NCI-H1694 (cell line): ENCODE results near the gene AK4.

ENCODE experiments used
- DNase-seq: peaks from one replicate; lab custom pipeline; 2025; lab: John Stamatoyannopoulos, UW

Gene AK4

DNA sequence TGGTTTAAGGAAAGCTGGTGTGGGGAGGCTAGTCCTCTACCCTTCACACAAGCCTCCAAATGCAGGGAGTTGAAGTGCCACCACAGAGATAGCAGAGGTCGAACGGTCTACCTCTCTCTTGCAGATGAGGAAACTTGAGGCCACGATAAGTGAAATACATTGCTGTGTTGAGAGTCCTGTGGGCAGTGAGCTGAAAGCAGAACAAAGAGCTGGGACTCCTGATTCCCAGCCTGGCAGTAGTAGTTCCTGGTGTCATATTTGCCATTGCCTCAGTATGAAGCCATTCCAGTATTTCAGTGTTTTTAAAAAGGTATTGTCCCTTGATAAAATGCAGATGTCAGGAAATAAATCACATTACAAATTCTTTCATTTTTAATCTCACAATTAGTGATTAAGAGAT, 28.6 kb downstream of the AK4 start:
- no peak for DNase-seq

DNA sequence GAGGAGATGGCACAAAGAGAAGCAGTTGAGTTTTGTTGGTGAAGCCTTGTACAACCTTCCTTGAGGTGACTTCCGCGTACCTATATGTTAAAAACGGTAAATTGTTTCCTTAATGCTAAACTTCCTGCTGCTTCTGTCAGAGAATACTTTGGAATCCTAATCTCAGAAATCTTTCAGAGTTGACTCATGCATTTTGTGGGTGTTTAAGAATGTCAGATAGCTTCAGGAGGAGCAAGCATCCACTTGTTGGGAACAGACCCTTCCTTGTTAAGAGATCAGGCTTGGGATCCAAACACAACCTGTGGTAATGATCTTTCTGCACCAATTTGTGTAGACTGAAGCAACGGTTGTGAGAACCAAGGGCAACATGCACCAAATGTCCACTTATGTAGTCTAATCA, 29.5 kb downstream of the AK4 start:
- no peak for DNase-seq

DNA sequence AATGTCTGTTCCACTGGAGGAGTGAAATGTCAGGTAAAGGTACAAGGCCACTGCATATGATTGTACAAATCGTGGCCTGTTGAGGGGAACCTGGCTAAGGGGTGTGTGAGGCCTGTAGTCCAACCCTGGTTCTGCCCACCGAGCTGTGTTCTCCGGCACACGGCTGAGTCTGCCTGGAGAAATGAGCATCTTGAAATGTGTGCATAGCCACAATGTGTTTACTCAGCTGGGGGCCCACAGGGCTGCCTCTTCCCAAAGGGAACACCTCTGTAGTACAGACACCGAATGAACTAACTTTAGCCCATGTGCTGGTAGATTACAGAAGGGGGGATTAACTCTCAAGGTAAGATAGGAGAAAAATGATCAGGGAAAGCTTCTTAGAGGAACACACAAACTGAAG, 30.2 kb downstream of the AK4 start:
- DNase-seq = no peak

DNA sequence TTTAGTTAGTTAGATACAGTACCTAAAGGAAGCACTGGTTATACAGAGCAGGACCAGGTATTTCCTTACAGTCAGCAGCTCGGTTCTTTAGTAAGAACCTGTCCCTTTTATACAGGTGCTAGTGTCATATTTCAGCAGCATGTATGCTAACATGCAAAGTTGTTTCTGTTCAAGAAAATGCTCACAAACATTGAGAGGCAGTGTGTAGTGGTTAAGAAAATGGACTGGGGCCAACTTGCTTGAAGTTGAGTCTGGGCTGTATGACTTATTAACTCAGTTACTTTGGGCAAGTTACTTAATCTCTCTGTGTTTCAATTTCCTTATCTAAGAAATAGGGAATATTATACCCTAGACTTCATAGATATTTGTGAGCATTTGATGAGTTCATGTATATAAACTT, 31.1 kb downstream of the AK4 start:
- no peak for DNase-seq

DNA sequence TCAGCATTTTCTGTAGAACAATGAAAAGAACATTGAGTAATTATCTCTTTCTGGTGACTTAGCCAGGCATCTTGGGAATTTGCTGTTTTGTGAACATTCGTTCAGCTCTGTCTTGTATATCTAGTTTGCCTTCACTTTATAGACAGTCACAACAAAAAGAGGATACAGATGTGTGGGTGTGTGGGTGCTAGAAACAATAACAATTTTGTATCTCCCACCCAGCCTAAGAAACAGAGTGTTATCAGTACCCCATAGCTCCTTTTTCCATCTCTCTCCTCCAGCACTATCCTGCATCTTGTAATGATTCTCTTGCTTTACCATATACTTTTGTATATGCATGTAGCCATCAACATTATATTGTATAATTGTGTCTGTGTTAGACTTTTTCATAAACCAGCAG, 33.0 kb downstream of the AK4 start:
- DNase-seq = no peak

DNA sequence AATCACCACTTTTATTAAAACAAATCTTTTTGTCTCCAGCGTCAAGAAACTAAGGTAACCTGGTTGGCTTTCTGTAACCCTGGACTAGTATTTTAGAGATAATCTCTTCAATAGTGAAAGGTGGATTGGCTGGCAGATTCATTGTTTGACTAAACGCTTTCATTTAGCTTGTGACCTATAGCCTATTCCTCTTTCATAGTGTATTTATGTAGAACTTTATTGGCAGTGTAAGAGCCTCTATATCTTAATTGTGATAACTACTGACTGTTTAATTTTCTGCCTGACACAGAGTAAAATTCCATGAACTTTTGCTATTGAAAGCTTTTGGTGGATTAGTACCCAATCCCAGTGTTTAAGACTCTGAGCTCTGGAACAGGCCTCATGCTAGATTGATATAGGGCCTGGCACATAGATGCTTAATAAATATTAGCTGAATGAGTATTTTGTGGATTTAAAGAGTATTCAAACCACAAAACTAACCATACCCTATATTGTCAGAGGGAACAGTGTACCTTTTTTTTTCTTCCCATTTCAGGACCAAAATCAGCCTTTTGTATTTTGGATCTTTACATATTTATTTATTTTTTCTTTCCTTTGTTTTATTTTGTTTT, 34.8 kb downstream of the AK4 start:
- no peak for DNase-seq

DNA sequence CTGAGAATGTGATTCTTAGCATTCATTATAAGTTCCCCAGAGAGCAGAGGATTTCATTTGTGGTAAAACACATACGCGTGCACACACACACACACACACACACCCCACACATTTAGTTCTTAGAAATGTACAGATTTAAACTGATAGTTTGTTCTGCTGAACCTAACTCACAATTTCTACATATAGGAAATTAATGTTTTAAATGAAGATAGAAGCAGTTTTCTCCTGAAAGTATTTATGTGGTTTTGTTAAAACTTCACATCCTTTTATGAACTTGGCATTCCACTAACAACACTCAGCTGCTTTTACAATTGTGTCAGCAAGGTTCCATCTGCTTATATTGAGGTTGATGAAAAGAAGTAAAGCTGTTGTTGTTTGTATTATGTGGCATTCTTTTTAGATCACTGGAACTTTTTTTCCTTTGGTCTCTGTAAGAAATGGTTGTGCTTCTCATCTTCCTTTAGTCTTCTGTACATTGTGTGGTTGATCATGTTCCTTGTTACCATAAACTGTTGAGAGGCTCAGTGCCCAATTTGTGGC, 41.6 kb downstream of the AK4 start:
- DNase-seq = no peak

DNA sequence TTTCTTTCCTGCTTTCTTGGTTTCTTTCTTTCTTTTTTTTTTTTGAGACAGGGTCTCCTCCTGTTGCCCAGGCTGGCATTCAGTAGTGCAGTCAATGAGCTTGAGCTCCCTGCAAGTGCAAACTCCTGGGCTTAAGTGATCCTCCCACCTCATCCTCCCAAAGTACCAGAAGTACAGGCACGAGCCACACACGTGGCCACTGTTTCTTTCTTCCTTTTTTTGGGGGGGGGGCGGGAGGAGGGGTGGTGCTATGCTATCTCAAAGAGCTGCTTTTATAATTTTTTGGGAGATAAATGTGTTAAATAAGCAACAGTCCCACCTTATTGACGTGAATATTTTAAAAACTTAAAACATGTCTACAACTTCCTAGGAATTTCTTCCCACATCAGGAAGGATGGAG, 42.2 kb downstream of the AK4 start:
- no peak for DNase-seq

DNA sequence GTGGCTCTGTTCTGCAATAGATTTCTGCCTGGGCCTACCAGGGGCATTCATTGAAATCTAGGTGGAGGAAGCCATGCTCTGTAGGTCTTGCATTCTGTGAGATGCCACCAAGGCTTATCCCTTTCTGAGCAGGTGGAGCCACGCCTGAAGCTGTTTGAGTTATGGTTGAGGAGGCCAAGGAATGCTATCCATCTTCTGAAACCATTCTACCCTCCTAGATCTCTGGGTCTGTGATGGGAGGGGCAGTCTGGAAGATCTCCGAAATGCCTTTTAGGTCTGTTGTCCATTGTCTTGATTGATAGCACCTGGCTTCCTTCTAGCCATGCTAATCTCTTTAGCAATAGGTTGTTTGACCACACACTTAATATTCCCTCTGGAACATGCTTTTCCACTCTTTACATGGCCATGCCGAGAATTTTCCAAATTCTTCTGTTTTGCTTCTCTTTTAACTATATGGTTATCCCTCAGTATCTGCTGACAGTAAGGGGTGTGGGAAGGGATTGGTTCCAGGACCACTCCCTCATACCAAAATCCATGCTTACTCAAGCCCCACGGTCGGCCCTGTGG, 45.2 kb downstream of the AK4 start:
- DNase-seq = no peak

DNA sequence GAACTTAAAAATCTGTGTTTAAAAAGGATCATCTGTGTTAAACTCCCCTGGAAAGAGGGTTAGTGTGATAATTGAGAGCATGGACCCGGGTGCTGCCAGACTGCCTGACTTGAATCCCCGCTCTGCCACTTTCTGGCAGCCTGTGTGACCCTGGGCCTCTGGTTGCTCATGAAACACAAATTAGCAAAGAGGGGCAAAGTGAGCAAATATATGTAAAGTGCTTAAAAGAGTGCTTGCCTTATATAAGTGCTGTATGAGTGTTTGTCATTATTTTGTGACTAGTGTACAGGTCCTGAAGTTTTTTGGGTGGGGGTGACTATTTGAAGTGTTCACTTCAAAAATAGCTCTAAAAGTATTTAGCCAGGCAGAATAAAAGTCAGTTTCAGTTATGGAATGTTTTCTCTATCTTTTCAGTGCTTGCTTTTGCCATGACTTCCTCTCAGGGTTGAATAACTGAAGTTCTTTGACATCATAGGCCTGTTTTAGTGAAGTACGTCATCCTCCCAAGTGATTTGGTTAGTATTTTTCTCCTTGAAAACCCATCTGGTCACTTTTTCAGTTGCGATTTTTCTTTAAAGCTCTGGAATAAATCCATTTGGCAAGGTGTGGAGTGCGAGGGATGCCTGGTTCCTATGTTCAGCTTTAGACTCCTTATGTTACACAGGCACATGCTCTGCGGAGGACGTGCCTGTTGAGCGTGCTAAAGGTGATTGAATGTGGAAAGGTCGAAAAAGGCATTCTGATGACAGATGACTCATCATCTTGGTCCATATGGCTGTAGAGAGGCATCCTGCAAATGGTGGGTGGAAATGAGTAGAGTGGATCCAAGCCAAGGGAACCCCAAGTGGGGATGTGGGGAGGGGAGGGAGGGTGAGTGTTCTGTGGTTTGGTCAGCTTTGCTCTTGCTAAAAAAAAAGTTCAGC, 47.8 kb downstream of the AK4 start:
- no peak for DNase-seq

DNA sequence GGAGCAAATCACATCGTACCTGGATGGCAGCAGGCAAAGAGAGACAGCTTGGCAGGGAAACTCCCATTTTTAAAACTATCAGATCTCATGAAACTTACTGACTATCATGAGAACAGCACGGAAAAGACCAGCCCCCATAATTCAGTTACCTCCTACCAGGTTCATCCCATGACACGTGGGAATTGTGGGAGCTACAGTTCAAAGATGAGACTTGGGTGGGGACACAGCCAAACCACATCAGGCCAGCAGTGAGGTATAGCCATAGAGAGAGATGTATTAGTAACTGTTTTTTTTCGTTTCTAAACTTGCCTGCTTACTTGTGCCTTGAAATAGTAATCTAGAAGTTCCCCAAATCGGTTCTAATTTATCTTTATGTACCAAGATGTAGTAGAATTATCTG, 48.9 kb downstream of the AK4 start:
- no peak for DNase-seq

DNA sequence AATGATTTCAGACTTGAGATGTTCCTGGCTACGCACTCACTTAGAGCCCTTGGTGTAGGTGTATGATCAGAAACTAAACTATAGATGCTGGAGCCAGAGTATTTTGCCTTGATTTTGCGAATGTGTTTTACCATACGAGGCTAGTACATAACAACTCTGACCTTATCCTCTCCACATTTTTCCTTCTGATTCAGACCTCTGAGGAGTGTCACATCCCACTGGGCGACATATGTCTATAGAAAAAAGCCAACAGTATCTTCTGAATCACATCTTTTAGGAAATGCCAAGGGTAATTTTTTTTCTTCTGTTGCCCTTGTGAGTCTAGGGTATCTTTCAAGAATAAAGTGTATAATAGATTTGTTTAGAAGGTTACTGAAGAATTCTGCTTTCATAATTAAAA, 49.6 kb downstream of the AK4 start:
- DNase-seq = no peak

DNA sequence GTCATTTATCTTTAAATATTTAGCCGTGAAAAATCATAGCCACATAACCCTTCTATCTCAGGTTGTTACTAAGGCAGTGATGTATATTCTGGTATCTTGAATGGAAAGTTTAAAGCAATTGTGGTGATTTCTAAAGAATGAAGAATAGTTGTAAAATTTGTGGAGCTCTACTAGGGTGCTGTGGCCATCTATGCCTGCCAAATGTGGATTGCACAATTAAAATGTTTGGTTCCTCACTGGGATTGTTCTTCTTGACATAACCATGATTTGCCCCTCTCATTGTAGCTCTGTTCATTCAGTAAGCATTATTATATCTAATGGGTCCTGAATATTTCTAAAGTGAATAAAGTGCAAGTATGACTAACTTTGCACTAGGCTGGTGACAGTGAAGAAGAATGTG, 50.1 kb downstream of the AK4 start:
- DNase-seq = no peak

DNA sequence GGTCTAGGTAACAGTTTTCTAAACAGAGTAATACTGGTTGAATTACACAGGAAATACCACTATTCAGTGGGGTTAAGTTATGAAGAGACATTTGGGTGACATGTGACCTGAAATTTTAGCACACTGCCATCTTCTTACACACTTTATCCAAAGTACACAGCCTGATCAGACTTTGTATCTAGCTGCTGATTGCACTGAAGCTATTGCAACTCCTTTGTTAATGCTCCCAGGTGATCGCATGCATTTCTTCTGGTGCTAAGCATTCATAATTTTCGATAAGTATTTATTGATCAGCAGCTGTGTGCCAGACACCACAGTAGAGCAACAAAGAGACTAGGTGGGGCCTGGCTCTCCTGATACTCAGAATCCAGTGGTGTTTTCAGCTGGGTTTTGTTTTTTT, 52.4 kb downstream of the AK4 start:
- no peak for DNase-seq

DNA sequence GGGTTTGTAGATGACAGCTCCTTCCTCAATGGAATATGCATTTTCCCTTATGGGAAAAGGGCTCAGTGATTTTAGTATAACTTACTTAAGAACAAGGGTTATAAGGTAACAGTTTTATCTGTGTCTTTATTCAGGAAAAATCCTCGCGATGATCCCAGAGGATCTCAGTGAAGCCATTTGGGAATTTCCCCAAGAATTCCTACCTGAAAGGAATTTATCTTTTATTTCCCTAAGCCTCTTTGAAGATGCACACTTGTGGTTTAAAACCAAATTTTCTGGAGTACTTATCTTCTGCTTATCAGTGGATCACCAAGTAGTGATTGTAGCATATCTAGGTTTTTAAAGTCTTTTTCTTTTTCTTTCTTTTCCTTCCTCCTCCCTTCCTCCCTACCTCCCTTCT, 58.8 kb downstream of the AK4 start:
- no peak for DNase-seq

DNA sequence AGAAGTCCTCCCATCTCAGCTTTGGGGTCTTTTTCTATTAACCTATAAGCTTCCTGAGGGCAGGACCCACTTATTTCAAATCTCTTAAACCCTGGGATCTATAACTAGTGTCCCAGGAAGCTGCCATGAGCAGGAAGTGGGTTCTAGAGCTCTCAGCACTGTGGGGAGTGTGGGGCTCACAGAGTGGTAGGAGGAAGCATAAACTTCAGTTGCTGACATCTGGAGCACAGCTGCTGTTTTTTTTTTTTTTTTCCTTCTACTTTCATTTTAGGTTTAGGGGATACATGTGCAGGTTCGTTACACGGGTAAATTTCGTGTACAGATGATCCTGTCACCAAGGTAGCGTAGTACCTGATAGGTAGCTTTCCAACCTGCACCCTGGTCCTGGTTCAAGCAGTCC, 59.3 kb downstream of the AK4 start:
- no peak for DNase-seq

DNA sequence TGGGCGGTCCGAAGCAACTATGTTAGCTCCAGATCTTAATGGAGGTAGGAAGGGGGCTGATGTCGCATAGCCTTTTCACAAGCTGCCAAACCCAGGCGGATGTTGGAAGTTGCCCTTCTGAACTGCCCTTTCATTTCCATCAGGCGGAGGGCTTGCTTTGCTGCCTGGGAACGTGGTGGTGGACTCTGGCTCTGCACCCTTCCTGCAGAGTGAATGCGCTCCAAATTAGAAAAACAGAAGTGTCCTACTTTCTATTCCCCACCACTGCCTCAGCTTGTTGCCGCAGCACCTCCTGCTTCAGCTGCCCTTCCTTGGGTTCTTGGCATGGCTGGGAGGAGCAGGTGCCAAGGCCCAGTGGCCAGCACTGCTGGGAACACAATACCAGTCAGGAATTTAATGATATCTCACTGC, 60.6 kb downstream of the AK4 start:
- DNase-seq = peak; percentile 67

DNA sequence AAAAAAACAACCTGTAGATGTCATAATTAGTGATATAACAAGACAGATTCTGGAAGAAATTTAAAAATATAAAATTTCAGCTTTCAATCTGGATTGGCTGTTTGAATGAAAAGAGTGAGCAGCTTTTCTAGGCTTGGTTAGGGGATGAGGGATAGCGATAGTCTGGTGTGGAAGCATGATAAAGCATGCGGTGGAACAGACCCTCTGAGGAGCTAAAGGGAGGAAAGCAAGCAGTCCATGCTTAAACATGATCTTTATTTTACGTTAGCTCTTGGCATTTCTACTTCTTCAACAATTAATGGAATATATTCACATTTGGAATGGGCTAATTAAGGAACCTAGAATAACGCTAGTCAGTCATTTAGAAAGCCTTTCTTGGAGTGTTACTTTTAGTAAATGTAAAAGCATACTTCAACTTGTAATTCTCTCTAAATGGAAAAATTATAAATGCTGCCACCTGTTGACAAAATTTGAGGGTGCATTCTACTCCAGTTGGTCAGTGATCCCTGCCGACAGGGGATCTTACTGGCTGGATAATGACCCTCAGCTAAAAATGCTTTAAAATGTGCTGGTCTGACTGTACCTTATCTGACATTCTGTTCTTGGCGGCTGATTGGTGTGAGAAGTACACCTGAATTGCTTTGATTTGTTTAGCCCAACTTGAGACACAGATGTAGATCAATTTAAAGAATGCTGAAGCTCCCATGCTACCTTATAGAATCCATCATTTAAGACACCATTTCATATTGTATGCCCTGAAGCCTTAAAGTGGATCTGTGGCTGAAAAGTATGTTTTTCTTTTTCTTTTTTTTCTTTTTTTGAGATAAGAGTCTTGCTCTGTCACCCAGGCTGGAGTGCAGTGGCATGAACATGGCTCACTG, 61.2 kb downstream of the AK4 start:
- peak; percentile 31 for DNase-seq

DNA sequence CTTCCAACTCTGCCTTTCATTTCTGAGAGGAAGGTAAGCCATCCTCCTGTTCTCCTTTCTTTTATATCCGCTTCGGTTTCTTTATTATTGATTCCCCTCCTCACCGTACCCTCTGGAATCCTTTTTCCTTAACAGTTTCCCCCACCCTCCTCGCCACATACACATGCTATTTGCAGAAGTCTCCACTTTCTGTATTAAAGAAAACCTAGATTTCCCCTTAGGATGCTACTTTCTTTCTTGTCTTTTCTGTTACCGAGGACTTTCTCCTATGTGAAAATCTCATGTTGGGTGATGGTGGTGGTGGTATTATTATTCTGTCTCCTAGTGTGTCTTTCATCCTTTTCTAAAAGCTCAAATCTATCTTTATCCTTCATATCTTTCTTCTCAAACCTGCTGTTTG, 62.3 kb downstream of the AK4 start:
- no peak for DNase-seq

DNA sequence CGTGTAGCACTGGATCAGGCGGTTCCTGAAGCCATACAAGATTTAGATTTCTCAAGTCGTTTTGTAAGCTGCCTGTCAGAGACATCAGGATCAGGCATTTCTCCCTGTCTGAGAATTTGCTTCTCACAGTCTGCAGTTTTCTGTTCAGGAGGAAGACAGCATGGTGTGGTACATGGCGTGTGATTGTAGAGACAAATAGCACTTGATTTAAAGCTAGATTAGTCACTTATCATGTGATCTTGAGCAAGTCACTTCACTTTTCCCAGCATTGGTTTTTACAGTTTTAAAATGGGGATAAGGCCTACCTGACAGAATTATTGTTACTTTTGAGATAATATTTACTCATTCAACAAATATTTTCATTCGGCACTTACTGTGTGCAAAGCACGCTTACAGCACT, 63.3 kb downstream of the AK4 start:
- DNase-seq = no peak

DNA sequence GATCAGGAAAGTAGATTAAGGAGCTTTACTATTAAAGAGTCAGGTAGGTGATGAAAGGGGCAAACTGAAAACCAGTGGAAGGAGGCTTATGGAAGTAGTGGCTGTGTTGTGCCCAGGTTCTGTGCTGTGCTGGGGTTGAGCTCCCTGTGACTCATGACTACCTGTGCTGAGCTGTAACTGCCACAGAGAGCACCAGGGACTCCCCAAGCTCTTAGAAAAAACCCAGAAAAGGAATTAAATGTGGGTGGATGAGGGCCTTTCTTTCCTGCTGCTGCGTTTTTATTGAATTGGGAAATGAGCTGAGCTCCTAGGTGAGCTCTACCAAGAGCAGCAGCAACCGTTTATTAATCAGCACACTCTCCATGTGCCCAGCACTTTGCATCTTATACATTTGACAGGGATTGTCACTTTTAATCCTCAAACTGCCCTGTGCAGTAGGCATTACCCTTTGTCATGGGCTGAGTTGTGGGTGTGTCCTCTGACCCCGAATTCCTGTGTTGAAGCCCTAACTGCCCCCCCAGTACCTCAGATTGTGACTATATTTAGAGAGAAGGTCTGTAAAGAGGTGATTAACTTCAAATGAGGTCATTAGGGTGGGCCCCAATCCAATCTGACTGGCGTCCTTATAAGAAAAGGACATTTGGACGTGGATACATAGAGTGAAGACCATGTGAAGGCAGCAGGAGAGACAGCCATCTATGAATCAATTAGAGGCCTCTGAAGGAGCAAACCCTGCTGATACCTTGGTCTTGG, 65.4 kb downstream of the AK4 start:
- DNase-seq = no peak
